Pancreas (tissue), 10 donors: Measurements from ENCODE around the gene SMTNL2. TPM values are rescaled to one million over a fixed set of nuclear protein-coding genes. Genes with fewer than 3 reads are reported as not detected.

ENCODE experiments used
- ATAC-seq, 4 donors: fragments of 200-7000 bp; cut with Tn5 transposase; one replicate each; pipeline versions ENCODE4 v1.8.0 to v1.9.1; 2020; ENCODE audit warnings: mild to moderate bottlenecking in 4 of 4, moderate library complexity in 4 of 4
- DNase-seq, 6 donors: peaks; one replicate each; pipeline ENCODE4 v3.0.0-alpha.2; 2020
- FAIRE-seq: peaks from 2 replicates; lab custom pipeline; 2012; peaks lifted over from hg19 to GRCh38; lab: Jason Lieb, UNC
- H3K27ac ChIP-seq, 4 donors: fragments of 200-600 bp; sonication (generic); 1 replicate in 3 of 4; 2 replicates in 1 of 4; pipeline versions ENCODE4 v1.5.0 to v1.8.0; 2020
- H3K27me3 ChIP-seq, 4 donors: fragments of 200-600 bp; one replicate each; pipeline ENCODE4 v1.8.0; 2021
- H3K36me3 ChIP-seq, 3 donors: fragments of 200-600 bp; sonication (generic) in 1 of 3; one replicate each; pipeline versions ENCODE4 v1.5.0 to v1.8.0; 2020 to 2021
- H3K4me1 ChIP-seq, 3 donors: fragments of 200-600 bp; one replicate each; pipeline ENCODE4 v1.8.0; 2021
- H3K4me3 ChIP-seq, 4 donors: fragments of 200-600 bp; sonication (generic) in 2 of 4; one replicate each; pipeline versions ENCODE4 v1.5.0 to v1.8.0; 2020 to 2021
- H3K9me3 ChIP-seq, 4 donors: fragments of 200-600 bp; one replicate each; pipeline ENCODE4 v1.8.0; 2021
- WGBS, 2 donors: extraction: QIAGEN DNeasy Blood & Tissue Kit; methylation state at CpG; one replicate each; pipeline ENCODE4 v1.1.7; 2013; 5-methylcytosine and 5-hydroxymethylcytosine counted together
- intact Hi-C, 3 donors: fragments of 100-400 bp; cut with DNase I; formaldehyde crosslinking; loops; one replicate each; pipeline versions ENCODE4 v1.11.1 to v1.14.2; 2022
- polyA plus RNA-seq, 2 donors: library from polyadenylated mRNA; stranded (reverse); fragments of 200-250 nt; gene quantifications; one replicate each; pipeline ENCODE4 v1.2.3, GENCODE V29; 2013
- total RNA-seq, 6 donors: library from RNA; stranded (reverse); fragmentation: NEBNext Ultra II Directional in 4 of 6; extraction: Animal tissue kit (Norgen Biotek cat#: 25700) in 4 of 6; gene quantifications; one replicate each; pipeline versions ENCODE4 v1.2.1 to v1.2.4, GENCODE V29; 2021 to 2023
- TF ChIP-seq, protein P1 (sequence below), 4 donors: fragments of 200-600 bp; sonication (generic) in 3 of 4; IDR thresholded peaks; one replicate each; pipeline versions ENCODE4 v1.5.0 to v1.8.0; 2021; ENCODE audit warnings: antibody characterized with exemption in 4 of 4
- donor health status: healthy with polysubstance abuse.
- donor health status: DM: no; HTN: no; CAD: no; lungs with moderate emphysema.
- donor health status: DM: no; HTN: no; CAD: no.
- donor health status: control.
- donor health status: control.
- donor health status: Bipolar disorder and iron deficiency.
- donor health status: DM: yes; HTN: yes; CAD: no.
- donor health status: DM: no; HTN: no; CAD: no.
- donor health status: DM: no; HTN: no; CAD: no.
- donor health status: DM: yes; HTN: yes; CAD: no.

The SMTNL2 gene
- total and polyA plus RNA-seq, 8 donors: 0.09 to 0.59 (median 0.26) TPM; not detected in 2

DNA sequence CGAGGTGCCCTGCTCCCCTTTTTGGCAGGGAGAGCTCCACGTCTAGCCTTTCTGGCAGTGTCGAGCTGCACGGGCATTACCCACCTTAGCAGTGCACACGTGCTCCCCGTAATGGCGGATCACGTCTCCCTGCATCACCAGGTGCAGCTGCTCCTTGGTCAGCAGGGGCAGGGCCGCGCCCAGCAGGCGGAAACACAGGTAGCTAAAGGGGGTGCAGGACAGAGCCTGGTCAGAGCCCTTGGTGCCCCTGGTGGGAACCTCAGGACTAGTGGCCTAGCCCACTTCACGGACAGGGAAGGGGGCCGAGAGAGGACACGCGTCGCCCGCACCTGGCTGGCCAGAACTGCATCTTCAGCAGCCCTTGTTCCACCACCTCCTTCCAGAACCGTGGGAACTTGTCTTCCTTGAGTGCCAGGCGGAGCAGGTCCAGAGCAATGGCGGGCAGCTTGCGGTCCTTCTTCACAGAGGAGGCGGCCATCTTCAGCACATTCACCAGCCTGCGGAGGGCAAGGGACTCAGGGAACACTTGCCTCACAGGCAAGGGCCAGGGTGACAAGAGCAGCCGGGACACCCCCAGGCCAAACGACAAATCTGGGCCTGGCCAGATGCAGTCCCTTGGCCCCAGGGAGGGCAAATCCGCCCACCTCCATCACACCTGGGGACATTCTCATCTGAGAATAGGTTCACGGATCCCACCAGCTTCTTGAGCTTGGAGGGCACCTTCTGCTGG lies 32.4 kb upstream of the SMTNL2 start:
- H3K4me3 ChIP-seq: no peak overlapping the region
- WGBS, 2 donors: 93 to 97% methylated on average over 26 to 27 of the region's 27 CpGs
- DNase-seq (peak in 2 of 6 donors; percentile 24 to 67), ATAC-seq (no peak), FAIRE-seq (no peak)
- TF ChIP-seq, protein P1, sequence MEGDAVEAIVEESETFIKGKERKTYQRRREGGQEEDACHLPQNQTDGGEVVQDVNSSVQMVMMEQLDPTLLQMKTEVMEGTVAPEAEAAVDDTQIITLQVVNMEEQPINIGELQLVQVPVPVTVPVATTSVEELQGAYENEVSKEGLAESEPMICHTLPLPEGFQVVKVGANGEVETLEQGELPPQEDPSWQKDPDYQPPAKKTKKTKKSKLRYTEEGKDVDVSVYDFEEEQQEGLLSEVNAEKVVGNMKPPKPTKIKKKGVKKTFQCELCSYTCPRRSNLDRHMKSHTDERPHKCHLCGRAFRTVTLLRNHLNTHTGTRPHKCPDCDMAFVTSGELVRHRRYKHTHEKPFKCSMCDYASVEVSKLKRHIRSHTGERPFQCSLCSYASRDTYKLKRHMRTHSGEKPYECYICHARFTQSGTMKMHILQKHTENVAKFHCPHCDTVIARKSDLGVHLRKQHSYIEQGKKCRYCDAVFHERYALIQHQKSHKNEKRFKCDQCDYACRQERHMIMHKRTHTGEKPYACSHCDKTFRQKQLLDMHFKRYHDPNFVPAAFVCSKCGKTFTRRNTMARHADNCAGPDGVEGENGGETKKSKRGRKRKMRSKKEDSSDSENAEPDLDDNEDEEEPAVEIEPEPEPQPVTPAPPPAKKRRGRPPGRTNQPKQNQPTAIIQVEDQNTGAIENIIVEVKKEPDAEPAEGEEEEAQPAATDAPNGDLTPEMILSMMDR (IDR thresholded peaks at IDR 0.05): no peak
- H3K27ac ChIP-seq: no peak overlapping the region
- intact Hi-C loops: no loop called here
- no peaks in the 10 kb centered on the region for H3K27me3 ChIP-seq
- H3K4me1 ChIP-seq: peaks cover 6 to 10% (median 6%) of the 10 kb centered on the region in 3 donors
- H3K9me3 ChIP-seq: no peaks in the 10 kb centered on the region
- peaks cover 7 to 62% (median 58%) of the 10 kb centered on the region in 3 donors for H3K36me3 ChIP-seq

DNA sequence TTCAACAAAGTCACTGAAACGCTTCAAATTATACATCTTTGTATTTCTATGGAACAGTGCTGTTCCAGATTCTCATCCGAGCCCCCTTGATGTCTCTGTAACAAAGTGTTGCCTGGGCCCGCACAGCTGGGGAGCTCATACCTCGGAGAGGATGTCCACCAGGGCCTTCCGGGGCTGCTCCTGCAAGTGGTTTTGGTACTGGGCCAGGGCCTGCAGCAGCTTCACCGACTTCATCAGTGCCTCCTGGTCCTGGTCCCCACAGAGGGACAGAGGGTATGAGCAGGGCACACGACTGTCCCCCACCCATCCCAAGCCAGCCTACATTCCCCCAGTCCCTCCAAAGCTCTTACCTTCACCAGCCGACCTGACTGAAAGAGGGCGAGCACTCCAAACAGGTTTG lies 30.7 kb upstream of the SMTNL2 start:
- peaks cover 7 to 45% (median 44%) of the 10 kb centered on the region in 3 donors for H3K36me3 ChIP-seq
- no peak for FAIRE-seq
- H3K9me3 ChIP-seq: no peaks in the 10 kb centered on the region
- intact Hi-C loops: no loop called here
- no peak for ATAC-seq
- 80 to 82% methylated on average over 9 of the region's 9 CpGs for WGBS, 2 donors
- H3K4me1 ChIP-seq: peaks cover 7 to 14% (median 9%) of the 10 kb centered on the region in 3 donors
- no peak overlapping the region for H3K27ac ChIP-seq
- H3K4me3 ChIP-seq: peak overlapping the region in 1 of 4 donors; percentile 98
- H3K27me3 ChIP-seq: no peaks in the 10 kb centered on the region
- DNase-seq: peak in 2 of 6 donors; percentile 43 to 68
- TF ChIP-seq, protein P1 (IDR thresholded peaks at IDR 0.05): no peak

DNA sequence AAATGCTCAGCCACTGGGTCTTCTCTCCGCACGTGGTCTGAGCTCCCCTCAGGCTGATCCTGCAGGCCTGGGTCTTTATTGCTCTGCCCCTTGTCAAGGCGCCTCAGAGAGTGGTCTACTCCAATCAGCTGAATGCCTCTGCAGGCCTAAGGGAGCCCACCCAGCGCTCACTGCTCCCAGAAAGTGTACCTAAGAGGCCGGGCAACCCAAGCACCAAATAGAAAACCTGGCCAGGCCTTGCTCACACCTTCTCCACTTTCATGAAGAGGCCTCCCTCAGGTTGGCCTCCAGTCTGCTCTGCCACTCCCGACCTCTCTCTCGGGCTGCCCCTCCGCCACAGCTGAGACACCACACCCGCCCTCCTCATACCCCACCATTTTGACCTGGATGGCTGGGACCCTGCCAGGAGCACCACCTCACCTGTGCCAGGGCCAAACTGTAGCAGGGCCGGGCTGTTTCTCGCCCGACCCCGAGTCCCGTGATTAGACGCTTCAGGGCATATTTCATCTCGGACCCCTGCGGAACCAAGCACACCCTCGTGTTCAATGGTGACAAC lies 29.8 kb upstream of the SMTNL2 start:
- Histone ChIP-seq H3K9me3 (no peaks in the 10 kb centered on the region), H3K4me1 (peaks cover 12 to 21% (median 15%) of the 10 kb centered on the region in 3 donors), H3K27me3 (no peaks in the 10 kb centered on the region), H3K4me3 (peak overlapping the region; percentile 64 to 98 (median 76)), H3K36me3 (peaks cover 7 to 37% (median 37%) of the 10 kb centered on the region in 3 donors), H3K27ac (no peak overlapping the region)
- TF ChIP-seq, protein P1 (IDR thresholded peaks at IDR 0.05): no peak
- DNase-seq: peak in 4 of 6 donors; percentile 52 to 82 (median 66)
- intact Hi-C loops: no loop called here
- no peak for FAIRE-seq
- WGBS, 2 donors: 13 to 14% methylated on average over 18 of the region's 18 CpGs
- peak in 3 of 4 donors; percentile 7 to 17 (median 9) for ATAC-seq

DNA sequence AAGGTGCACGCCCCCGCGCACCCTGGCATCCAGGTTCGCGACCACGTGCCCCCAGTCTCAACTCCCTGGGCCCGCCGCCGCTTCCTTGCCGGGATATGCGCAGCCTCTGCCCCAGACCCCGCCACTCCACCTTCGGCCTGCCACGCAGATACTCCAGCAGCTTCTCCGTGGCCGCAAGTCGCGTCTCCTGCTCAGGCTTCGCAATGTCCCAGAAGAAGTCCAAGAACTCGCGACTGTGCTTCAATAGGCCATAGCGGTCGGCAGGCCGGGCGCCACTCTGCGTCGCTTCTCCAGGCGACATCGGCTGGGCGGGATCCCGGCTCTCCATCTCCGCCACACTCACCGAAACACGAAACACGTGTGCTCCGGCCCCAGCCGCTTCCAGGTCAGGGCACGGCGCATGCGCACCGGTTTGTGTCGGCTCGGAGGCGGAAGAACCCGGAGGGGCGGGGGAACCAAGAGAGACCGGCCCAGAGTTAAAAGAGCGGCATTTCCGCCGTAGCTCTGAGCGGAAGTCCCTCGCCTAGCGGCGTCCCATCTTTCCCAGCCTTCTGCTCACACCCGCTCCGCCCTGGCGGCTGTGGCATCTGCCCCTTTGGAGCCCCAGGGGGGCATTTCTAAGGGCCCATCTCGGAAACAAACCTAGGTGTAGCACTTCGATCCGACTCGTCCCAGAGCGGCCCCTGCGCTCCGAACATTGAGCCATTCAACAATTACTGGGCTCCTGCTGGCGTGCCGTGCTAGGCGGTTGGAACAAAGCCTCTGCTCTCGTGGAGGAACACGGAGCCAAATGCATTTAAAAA lies 29.1 kb upstream of the SMTNL2 start, which contains the start of gene MYBBP1A:
MYBBP1A (minus strand) TSS at position 388 of the 803 bp plus-strand sequence; CDS start at position 328, 60 bp downstream.
- peak within 1 kb of the TSS; percentile 64 to 98 (median 76) for H3K4me3 ChIP-seq
- FAIRE-seq (peak; percentile 37), ATAC-seq (peak; percentile 89 to 95 (median 94)), DNase-seq (peak; percentile 95 to 99 (median 97))
- intact Hi-C loops: no loop called here
- peaks cover 3 to 32% (median 31%) of the 10 kb centered on the region in 3 donors for H3K36me3 ChIP-seq
- H3K27me3 ChIP-seq: no peaks in the 10 kb centered on the region
- TF ChIP-seq, protein P1 (IDR thresholded peaks at IDR 0.05): no peak
- peak within 1 kb of the TSS; percentile 45 to 80 (median 63) for H3K27ac ChIP-seq
- H3K9me3 ChIP-seq: no peaks in the 10 kb centered on the region
- H3K4me1 ChIP-seq: peaks cover 12 to 21% (median 15%) of the 10 kb centered on the region in 3 donors
- 1% methylated on average over 69 of the region's 69 CpGs for WGBS, 2 donors
